Activated CD8-positive, alpha-beta T cell treated with anti-CD3 and anti-CD28 coated beads for 36 hours (primary cell): Measurements from ENCODE around the gene CALCOCO1. TPM values are rescaled to one million over a fixed set of nuclear protein-coding genes. Genes with fewer than 3 reads are reported as not detected.

Experiments used
- ATAC-seq: fragments of 200-7000 bp; cut with Tn5 transposase; one replicate; pipeline ENCODE4 v1.10.0; 2021; ENCODE audit warnings: mild to moderate bottlenecking, moderate library complexity
- CTCF ChIA-PET: fragments of 350-600 bp; sonication (Branson Sonifier 250); formaldehyde crosslinking; loops from one replicate; lab custom pipeline; 2021; ENCODE audit warnings: antibody characterized with exemption; lab: Charles Lee
- POLR2A ChIA-PET: fragments of 350-600 bp; sonication (Branson Sonifier 250); formaldehyde crosslinking; loops from one replicate; lab custom pipeline; 2021; ENCODE audit warnings: antibody characterized with exemption; lab: Charles Lee
- DNase-seq: peaks from one replicate; pipeline ENCODE4 v3.0.0-alpha.2; 2020
- H3K27ac Mint-ChIP-seq: one replicate; pipeline ENCODE4 v1.8.0; 2021; ENCODE audit warnings: mild to moderate bottlenecking, mixed read lengths
- H3K27me3 Mint-ChIP-seq: one replicate; pipeline ENCODE4 v1.8.0; 2021; ENCODE audit warnings: mixed read lengths
- H3K36me3 Mint-ChIP-seq: one replicate; pipeline ENCODE4 v1.8.0; 2021; ENCODE audit warnings: low read depth, mixed read lengths
- H3K4me1 Mint-ChIP-seq: one replicate; pipeline ENCODE4 v1.8.0; 2021; ENCODE audit warnings: low read depth, mixed read lengths
- H3K4me3 Mint-ChIP-seq: one replicate; pipeline ENCODE4 v1.8.0; 2021; ENCODE audit warnings: mild to moderate bottlenecking, moderate library complexity, mixed read lengths
- H3K9me3 Mint-ChIP-seq: one replicate; pipeline ENCODE4 v1.8.0; 2021; ENCODE audit warnings: mixed read lengths
- CTCF ChIP-seq: fragments of 200-600 bp; IDR thresholded peaks from one replicate; pipeline ENCODE4 v1.8.0; 2022; ENCODE audit warnings: antibody characterized with exemption, mild to moderate bottlenecking
- intact Hi-C: fragments of 100-400 bp; cut with micrococcal nuclease; formaldehyde crosslinking; loops from one replicate; pipeline ENCODE4 v1.10.0; 2022
- total RNA-seq, 2 experiments: library from RNA; stranded (reverse); gene quantifications; one replicate each; pipeline ENCODE4 v1.2.3, GENCODE V29; 2021

CALCOCO1 gene
- total RNA-seq, 2 experiments from 2014 or later, result 15.5 to 16.2 TPM

- TF ChIP-seq CTCF, result no peak
- H3K4me3 Mint-ChIP-seq, result no peak overlapping the region
- H3K36me3 Mint-ChIP-seq, result no peaks in the 10 kb centered on the region
- DNase-seq (no peak), ATAC-seq (no peak)
- no peaks in the 10 kb centered on the region for H3K9me3 Mint-ChIP-seq
- CTCF ChIA-PET, result no interaction called here
- peaks cover 23% of the 10 kb centered on the region for H3K4me1 Mint-ChIP-seq
- intact Hi-C loops, result no loop called here
- peaks cover 37% of the 10 kb centered on the region for H3K27me3 Mint-ChIP-seq
- no peak overlapping the region for H3K27ac Mint-ChIP-seq
- POLR2A ChIA-PET, result no interaction called here
These were observed 32.0 kb upstream of the CALCOCO1 start for GRCh38 chr12:53759261-53759660.

GRCh38 chr12:53758730-53759103 lies 31.5 kb upstream of the CALCOCO1 start:
- no peak overlapping the region for H3K4me3 Mint-ChIP-seq
- peaks cover 23% of the 10 kb centered on the region for H3K4me1 Mint-ChIP-seq
- CTCF ChIA-PET, result interaction anchor here (2.2 to 8.0 kb wide), 4 partner anchors 14 to 59 kb away, joined by 9 to 154 read pairs (median 24); partner anchors contain the start of gene CALCOCO1
- intact Hi-C loops, result no loop called here
- no peaks in the 10 kb centered on the region for H3K36me3 Mint-ChIP-seq
- no peaks in the 10 kb centered on the region for H3K9me3 Mint-ChIP-seq
- ATAC-seq, result no peak
- H3K27ac Mint-ChIP-seq, result no peak overlapping the region
- H3K27me3 Mint-ChIP-seq, result peaks cover 35% of the 10 kb centered on the region
- no peak for DNase-seq
- POLR2A ChIA-PET, result no interaction called here
- no peak for TF ChIP-seq CTCF

- intact Hi-C loops, result no loop called here
- Mint-ChIP-seq H3K4me1 (peaks cover 23% of the 10 kb centered on the region), H3K4me3 (no peak overlapping the region), H3K9me3 (no peaks in the 10 kb centered on the region), H3K36me3 (no peaks in the 10 kb centered on the region), H3K27me3 (peaks cover 30% of the 10 kb centered on the region), H3K27ac (no peak overlapping the region)
- ATAC-seq (no peak), DNase-seq (no peak)
- ChIA-PET POLR2A (no interaction called here), CTCF (interaction anchor here (0.9 to 8.0 kb wide), 17 partner anchors 9 to 274 kb away, joined by 3 to 154 read pairs (median 8); partner anchors contain the start of genes ATP5MC2, CALCOCO1, HOXC10 and HOXC5)
- TF ChIP-seq CTCF, result no peak
These were observed 31.0 kb upstream of the CALCOCO1 start for GRCh38 chr12:53758081-53758729.

GRCh38 chr12:53757101-53757770 lies 30.0 kb upstream of the CALCOCO1 start:
- no peaks in the 10 kb centered on the region for H3K36me3 Mint-ChIP-seq
- no peaks in the 10 kb centered on the region for H3K9me3 Mint-ChIP-seq
- peak overlapping the region; percentile 78 for H3K27ac Mint-ChIP-seq
- ChIA-PET CTCF (interaction anchor here (0.6 to 8.0 kb wide), 31 partner anchors 8 to 295 kb away, joined by 3 to 154 read pairs (median 5); partner anchors contain the start of genes ATP5MC2, CALCOCO1, HOXC10 and HOXC5), POLR2A (interaction anchor here (1.2 to 1.5 kb wide), 3 partner anchors 9 to 31 kb away, joined by 3 to 8 read pairs (median 4); no protein-coding TSS in a partner anchor)
- H3K4me3 Mint-ChIP-seq, result peak overlapping the region; percentile 62
- peaks cover 25% of the 10 kb centered on the region for H3K27me3 Mint-ChIP-seq
- DNase-seq, result peak; percentile 96
- peaks cover 23% of the 10 kb centered on the region for H3K4me1 Mint-ChIP-seq
- ATAC-seq, result peak; percentile 98
- intact Hi-C loops, result no loop called here
- peak; percentile 92 for TF ChIP-seq CTCF
